T1000 (cell line): Measurements from ENCODE around the gene MPPED1.

Experiments used
- DNase-seq: peaks from one replicate; lab custom pipeline; 2025; ENCODE audit warnings: mixed read lengths; lab: John Stamatoyannopoulos, UW

Gene MPPED1

DNA sequence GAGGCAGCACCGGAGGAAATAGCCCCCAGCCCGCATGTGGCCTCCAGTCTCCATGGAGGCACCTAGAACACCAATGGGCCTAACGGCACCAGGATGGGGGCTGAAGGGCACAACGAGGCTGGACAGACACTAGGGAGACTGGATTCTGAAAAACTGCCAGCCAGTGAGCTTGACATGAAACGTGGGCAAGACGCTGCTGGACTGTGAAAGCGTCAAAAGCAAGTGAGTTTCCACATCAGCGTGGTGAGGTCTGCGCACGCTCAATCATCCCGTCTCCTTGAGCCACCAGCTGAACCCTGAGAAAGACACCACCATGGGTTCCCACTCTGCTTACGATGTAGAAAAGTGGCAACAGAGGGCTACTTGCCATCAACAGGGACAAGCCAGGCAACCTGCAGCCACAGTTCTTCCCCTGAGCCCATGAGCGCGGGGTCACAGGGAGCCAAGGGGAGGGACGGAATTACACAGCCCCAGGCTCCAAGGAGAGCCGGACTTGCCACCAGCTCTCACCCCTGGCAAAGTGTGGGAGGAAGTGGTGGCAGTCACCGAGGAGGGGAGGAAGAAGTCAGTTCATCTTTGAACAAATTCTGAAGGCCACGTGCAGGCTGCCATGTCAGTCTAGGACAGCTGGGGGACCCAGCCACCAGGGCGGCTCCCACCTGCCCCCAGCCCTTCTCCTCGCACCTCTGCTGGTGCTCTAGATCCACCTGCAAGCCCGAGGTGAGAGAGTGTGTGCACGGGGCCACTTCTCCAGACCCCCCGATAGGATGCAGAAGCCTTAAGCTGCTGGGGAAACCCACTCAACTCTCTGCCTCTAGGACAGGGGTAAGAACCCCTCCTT lies 131.1 kb downstream of the MPPED1 start:
- DNase-seq, result no peak

DNA sequence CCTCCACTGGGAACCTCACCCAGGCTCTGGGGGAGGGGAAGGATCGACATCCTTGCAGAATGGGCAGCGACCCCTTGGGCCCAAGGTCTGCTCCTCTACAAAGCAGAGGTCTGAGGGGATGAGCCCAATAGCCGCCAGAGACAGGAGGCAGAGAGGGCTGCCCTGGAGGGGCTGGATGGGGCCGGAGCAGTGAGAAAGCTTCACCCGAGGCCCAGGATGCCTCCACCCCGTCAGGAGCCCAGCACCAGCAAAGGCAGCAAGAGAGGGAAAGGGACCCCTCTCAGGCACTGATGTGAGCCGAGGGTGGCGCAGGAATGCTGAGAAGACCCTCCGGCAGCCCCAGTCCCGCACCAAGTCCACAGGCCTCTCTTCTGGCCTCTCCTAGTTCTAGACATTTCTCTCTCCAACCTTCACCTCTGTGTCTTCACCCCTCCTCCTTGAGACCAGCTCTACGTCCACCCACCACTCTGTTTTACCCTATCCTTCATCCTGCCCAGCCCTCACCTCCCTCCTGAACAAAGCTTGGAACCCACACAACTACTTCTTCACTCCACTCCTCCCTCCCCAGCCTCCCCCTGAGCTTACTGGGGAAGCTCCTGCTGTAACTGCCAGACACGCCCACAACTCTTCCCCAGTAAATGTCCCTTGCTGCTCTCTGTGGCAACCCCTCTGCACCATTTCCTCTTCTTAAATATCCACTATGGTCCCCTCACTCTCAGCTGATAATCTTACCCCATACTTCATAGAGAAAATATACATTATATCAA lies 131.9 kb downstream of the MPPED1 start:
- no peak for DNase-seq

- DNase-seq, result no peak
Measured at GRCh38 chr22:43544289-43544673, 132.5 kb downstream of the MPPED1 start.

DNA sequence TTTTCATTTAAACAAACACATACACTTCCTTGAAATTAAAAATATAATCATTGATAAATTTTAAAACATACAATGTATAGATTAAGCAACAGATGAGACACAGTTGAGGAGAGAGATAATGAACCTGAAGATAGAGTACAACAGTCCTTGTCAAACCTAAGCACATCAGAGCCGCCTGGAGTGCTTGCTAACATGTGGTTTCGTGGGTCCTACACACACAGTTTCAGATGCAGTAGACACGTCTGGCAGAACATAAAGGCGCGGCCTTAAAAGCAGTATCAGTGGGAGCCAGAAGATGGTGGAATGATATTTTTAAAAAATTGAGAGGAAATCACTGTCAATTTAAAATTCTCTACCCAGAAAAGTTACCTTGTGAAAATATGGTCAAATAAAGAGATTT lies 134.4 kb downstream of the MPPED1 start:
- DNase-seq, result no peak

DNA sequence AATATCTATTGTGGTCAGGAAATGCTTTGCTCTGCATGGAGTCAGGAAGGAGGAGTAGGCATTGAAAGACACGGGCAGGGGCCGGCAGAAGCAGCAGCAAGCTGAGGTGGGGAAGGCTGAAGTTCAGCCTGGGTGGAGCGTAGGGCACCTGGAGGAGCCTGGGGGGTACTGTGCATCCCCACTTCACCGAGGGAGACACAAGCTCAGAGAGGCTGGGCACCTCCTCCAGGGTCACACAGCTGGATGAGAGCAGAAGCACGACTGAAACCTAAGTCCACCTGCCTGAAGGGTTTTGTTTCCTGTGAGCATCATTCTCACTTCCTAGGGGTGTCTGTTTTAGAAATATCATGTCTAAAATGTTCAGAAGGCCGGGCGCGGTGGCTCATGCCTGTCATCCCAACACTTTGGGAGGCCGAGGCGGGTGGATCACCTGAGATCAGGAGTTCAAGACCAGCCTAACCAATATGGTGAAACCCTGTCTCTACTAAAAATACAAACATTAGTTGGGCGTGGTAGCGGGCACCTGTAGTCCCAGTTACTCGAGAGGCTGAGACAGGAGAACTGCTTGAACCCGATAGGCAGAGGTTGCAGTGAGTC lies 138.3 kb downstream of the MPPED1 start:
- DNase-seq, result no peak

- no peak for DNase-seq
Measured at GRCh38 chr22:43550672-43551071, 138.9 kb downstream of the MPPED1 start.

DNA sequence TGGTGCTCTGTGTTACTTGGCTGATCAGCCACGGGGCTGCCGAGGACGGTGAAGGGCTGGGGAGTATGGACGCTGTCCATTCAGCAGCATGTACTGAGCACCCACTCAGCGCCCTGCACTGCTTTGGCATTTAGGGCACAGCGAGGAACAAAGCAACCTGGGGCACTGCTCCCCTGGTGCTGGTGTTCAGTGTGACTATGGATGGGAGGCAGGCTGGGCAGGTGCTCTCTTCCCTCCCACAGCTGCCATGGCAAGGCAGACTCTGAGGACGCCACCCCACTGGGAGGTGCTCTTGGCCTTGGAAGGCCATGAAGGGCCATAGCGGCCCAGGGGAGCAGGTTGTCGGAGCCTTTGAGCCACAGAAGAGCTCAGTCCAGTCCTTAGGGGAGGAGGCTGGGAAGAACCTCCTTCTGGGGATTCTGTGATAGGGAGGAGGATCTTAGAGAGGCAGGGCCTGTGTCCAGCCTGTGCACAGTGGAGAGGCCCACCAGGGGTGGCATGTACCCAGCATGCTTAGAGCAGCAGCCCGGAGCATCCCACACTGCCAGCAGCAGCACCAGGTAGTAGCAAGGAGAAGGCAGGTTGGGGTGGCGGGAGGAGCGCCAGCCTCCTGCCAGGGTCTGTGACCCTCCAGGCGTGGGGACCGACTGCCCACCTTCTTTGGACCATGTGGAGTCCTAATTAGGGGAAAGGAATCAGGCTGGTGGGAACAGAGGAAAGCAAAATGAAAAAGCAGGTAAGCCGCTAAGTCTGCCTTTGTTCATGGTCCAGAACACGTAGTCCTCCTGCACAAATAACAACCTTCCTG lies 141.8 kb downstream of the MPPED1 start:
- no peak for DNase-seq

GRCh38 chr22:43554259-43554636 lies 142.4 kb downstream of the MPPED1 start:
- DNase-seq, result no peak

DNA sequence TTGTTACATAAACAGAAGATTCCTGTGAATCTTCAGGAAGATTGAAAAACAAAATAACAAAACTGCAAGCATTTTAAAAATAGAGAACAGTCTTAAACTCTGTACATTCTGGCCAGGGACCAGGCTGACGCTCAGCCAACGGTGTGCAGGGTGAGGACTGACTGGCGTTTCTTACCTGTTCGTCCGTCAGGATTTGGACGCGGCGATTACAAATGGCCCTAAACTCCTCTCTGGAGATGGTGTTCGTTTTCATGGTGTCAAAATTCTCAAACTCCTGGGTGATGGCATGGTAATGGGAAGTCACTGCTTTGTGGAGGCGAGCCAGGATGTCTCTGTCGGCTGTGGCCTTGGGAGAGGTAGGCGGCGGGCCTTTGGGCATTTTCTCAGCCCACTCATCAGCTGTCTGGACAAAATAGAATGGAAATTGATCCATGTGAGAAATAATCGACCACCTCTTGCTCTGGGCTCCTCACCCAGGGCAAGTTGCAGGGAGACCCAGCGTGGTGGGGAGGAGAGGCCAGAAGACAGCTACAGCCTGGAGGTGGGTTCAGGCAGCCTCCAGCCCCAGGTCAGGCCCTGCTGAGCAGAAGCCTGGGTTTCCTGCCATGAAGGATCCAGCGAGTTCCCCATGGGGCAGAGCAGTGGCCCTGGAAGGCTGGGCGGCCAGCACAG lies 143.0 kb downstream of the MPPED1 start:
- DNase-seq, result no peak

GRCh38 chr22:43555561-43556515 lies 144.0 kb downstream of the MPPED1 start:
- DNase-seq, result no peak
